Right lobe of liver (tissue), 4 donors: ENCODE measurements around the gene AGPS.
"Not testable (repeated sequence)": the region's sequence is repeated elsewhere in the genome, so short reads cannot be mapped to it uniquely, and the experiment has no call there.

ENCODE experiments used
- CTCF ChIP-seq, 4 donors: fragments of 200-600 bp in 3 of 4; fragments of 450-650 bp in 1 of 4; IDR thresholded peaks; one replicate each; pipeline versions ENCODE4 v1.5.1 to v1.8.0; 2016 to 2022; ENCODE audit warnings: antibody characterized with exemption in 4 of 4, mild to moderate bottlenecking in 2 of 4
- POLR2A ChIP-seq: fragments of 450-650 bp; IDR thresholded peaks from one replicate; pipeline ENCODE4 v1.6.1; 2017; ENCODE audit warnings: antibody characterized with exemption, mild to moderate bottlenecking
- donor health status: DM: no; HTN: no; CAD: no.
- donor health status: DM: no; HTN: no; CAD: no.
- donor health status: DM: no; HTN: yes; CAD: no.

GRCh38 chr2:177354541-177354940, 38.0 kb upstream of the AGPS start:
- TF ChIP-seq CTCF (IDR thresholded peaks at IDR 0.05); POLR2A: not testable (repeated sequence)
